Colonic mucosa (tissue), 4 donors: ENCODE results near the gene GRAMD2B. TPM values are rescaled to one million over a fixed set of nuclear protein-coding genes. Genes with fewer than 3 reads are reported as not detected.

Experiments used
- DNase-seq: peaks from one replicate; pipeline ENCODE4 v3.0.0-alpha.2; 2020
- H3K27ac ChIP-seq: fragments of 200-600 bp; one replicate; pipeline ENCODE4 v1.8.0; 2021
- H3K27me3 ChIP-seq: fragments of 200-600 bp; one replicate; pipeline ENCODE4 v1.8.0; 2021
- H3K36me3 ChIP-seq: fragments of 200-600 bp; one replicate; pipeline ENCODE4 v1.8.0; 2021
- H3K4me1 ChIP-seq: fragments of 200-600 bp; one replicate; pipeline ENCODE4 v1.8.0; 2021; ENCODE audit warnings: mild to moderate bottlenecking
- H3K4me3 ChIP-seq: fragments of 200-600 bp; one replicate; pipeline ENCODE4 v1.8.0; 2021
- H3K9ac ChIP-seq, 2 donors: one replicate each; pipeline ENCODE4 v1.7.0; 2013; ENCODE audit warnings: control low read depth in 2 of 2, low read depth in 2 of 2, low read length in 2 of 2
- H3K9me3 ChIP-seq: fragments of 200-600 bp; one replicate; pipeline ENCODE4 v1.8.0; 2021
- intact Hi-C: fragments of 100-400 bp; cut with DNase I; formaldehyde crosslinking; loops from one replicate; pipeline ENCODE4 v1.14.1; 2022
- total RNA-seq, 2 donors: library from RNA; stranded (reverse); fragmentation: NEBNext Ultra II Directional in 1 of 2; extraction: Animal tissue kit (Norgen Biotek cat#: 25700) in 1 of 2; gene quantifications; one replicate each; pipeline ENCODE4 v1.2.1, GENCODE V29; 2021
- TF ChIP-seq, protein P1 (sequence below): fragments of 200-600 bp; IDR thresholded peaks from one replicate; pipeline ENCODE4 v1.8.0; 2022; ENCODE audit warnings: antibody characterized with exemption, mild to moderate bottlenecking
- donor health status: healthy.
- donor health status: DM: no; HTN: no; CAD: no.
- donor health status: DM: no; HTN: no; CAD: no.

Gene GRAMD2B
- total RNA-seq, 2 donors from 2014 or later, result 30.9 to 60.4 TPM

DNA sequence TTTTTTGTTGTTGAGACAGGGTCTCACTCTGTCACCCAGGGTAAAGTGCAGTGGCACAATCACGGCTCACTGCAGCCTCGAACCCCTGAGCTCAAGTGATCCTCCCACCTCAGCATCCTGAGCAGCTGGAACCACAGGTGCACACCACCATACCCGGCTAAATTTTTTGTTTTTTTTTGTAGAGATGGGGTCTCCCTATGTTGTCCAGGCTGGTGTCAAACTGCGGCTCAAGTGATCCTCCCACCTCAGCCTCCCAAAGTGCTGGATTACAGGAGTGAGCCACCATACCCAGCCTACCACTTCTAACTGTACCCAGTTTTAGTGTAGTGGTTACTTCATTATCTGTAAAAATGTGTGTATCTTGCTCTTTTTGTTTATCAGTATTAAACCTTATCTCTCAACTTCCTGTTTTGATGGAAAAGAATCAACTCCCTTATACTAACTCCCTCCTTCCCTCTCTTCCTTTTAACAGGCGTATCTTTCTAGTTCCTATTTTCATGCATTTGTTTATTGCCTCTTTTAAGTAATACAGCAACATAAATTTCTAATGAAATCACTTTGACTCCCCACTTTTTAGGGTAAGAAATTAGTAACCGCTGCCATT lies 33.1 kb downstream of the GRAMD2B start:
- no peaks in the 10 kb centered on the region for H3K36me3 ChIP-seq
- no peak overlapping the region for H3K9ac ChIP-seq
- no peaks in the 10 kb centered on the region for H3K4me1 ChIP-seq
- no peaks in the 10 kb centered on the region for H3K27me3 ChIP-seq
- H3K27ac ChIP-seq, result no peak overlapping the region
- intact Hi-C loops, result no loop called here
- TF ChIP-seq, protein P1, sequence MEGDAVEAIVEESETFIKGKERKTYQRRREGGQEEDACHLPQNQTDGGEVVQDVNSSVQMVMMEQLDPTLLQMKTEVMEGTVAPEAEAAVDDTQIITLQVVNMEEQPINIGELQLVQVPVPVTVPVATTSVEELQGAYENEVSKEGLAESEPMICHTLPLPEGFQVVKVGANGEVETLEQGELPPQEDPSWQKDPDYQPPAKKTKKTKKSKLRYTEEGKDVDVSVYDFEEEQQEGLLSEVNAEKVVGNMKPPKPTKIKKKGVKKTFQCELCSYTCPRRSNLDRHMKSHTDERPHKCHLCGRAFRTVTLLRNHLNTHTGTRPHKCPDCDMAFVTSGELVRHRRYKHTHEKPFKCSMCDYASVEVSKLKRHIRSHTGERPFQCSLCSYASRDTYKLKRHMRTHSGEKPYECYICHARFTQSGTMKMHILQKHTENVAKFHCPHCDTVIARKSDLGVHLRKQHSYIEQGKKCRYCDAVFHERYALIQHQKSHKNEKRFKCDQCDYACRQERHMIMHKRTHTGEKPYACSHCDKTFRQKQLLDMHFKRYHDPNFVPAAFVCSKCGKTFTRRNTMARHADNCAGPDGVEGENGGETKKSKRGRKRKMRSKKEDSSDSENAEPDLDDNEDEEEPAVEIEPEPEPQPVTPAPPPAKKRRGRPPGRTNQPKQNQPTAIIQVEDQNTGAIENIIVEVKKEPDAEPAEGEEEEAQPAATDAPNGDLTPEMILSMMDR, result no peak
- H3K9me3 ChIP-seq, result no peaks in the 10 kb centered on the region
- DNase-seq, result no peak
- H3K4me3 ChIP-seq, result no peak overlapping the region

DNA sequence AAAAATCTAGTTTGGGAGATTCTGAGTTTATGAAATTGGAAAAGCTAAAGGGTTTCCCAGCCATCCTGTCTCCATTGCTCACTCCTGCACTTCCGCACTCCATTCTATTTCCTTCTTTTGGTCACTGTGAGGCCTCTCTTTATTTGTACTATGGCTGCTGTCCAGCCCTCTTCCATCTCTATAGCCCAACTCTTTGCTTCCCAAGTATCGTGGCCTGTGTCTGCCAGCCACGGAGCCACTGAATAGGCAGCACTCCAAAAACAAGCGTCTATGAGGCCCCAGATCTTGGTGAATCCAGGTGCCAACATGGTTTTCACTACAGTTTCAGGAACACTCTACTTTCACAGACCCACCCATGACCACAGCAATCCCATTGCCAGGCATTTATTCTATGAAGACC lies 37.2 kb downstream of the GRAMD2B start:
- H3K36me3 ChIP-seq, result no peaks in the 10 kb centered on the region
- no peak overlapping the region for H3K4me3 ChIP-seq
- H3K4me1 ChIP-seq, result peaks cover 7% of the 10 kb centered on the region
- TF ChIP-seq, protein P1, result no peak
- H3K9ac ChIP-seq, result no peak overlapping the region
- H3K27me3 ChIP-seq, result no peaks in the 10 kb centered on the region
- DNase-seq, result no peak
- no peaks in the 10 kb centered on the region for H3K9me3 ChIP-seq
- no peak overlapping the region for H3K27ac ChIP-seq
- intact Hi-C loops, result no loop called here

DNA sequence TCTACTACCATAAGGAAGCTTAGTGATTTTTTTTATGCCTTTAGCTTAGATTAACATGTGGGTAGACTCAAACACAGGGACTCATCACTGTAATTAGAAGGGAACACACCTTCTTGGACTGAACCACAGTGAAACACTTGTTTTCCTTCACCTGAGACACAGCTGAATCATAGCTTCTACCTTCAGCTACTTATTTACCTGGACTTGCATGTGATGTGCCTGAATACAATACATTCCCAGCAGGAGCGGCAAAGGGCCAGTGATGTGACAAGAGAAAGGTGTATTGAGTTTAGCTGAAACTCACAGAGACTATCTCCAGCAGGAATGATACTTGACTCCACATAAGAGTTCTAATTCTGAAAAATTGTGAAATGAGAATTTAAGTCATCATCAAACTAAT lies 37.8 kb downstream of the GRAMD2B start:
- no peaks in the 10 kb centered on the region for H3K27me3 ChIP-seq
- TF ChIP-seq, protein P1, result no peak
- no peaks in the 10 kb centered on the region for H3K9me3 ChIP-seq
- no peak overlapping the region for H3K9ac ChIP-seq
- intact Hi-C loops, result no loop called here
- H3K27ac ChIP-seq, result no peak overlapping the region
- H3K4me3 ChIP-seq, result no peak overlapping the region
- H3K4me1 ChIP-seq, result peaks cover 7% of the 10 kb centered on the region
- H3K36me3 ChIP-seq, result no peaks in the 10 kb centered on the region
- no peak for DNase-seq

DNA sequence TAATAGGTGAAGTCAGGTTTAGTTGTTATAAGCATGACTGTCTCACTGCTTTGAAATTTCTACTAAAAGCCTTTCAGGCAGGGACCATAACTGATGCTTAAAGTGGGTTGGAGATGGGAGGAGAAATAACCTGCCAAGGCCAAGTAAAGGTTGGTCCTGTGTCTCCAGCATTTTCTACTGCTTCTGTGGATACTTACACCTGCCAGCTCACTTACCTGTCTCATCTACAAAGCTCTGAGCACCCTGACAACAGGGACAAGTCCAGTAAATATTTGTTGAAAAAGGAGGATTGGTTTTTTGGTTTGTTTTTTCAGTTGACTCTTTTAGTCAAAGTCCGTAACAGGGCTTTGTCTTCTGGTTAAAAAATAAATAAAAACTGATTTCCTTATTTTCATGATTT lies 38.6 kb downstream of the GRAMD2B start:
- no peaks in the 10 kb centered on the region for H3K9me3 ChIP-seq
- intact Hi-C loops, result no loop called here
- no peak overlapping the region for H3K9ac ChIP-seq
- H3K27ac ChIP-seq, result no peak overlapping the region
- TF ChIP-seq, protein P1, result no peak
- H3K4me3 ChIP-seq, result no peak overlapping the region
- no peak for DNase-seq
- no peaks in the 10 kb centered on the region for H3K36me3 ChIP-seq
- H3K4me1 ChIP-seq, result peaks cover 7% of the 10 kb centered on the region
- H3K27me3 ChIP-seq, result no peaks in the 10 kb centered on the region

DNA sequence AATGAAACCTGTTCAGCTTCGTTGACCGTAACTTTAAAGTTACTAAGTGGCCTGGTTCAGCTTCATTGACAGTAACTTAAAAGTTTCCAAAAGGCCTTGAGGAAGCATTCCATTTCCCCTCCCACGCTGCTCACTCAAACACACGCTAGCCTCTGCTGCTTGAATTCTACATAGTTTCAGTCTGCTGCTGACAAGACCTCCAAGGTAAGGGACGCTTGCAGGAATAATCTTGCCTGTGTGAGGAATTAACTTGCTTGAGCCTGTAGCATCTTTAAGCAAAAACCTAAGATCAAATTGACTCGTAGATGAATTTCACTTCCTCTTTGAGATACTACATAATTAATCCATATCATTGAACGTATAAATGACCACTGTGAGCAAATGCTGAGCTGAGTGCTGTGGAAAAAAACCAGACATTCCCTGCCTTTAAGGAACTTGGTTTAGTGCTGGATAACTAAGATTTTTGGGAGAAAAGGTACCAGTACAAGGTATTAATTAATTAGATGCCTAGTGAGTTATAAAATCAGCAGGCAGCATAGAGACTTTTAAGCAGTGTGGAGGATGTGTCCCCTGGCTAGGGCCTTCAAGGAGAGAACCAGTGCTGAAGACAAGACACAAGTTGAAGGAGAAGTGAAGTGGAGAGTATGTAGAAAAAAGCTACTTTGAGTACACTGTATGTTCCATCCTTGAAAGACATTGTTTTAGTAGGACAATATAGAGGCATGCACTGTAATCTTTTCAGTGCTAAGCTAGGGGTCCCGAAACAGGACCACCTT lies 39.2 kb downstream of the GRAMD2B start:
- DNase-seq, result no peak
- intact Hi-C loops, result no loop called here
- no peaks in the 10 kb centered on the region for H3K9me3 ChIP-seq
- H3K9ac ChIP-seq, result no peak overlapping the region
- no peak overlapping the region for H3K4me3 ChIP-seq
- H3K36me3 ChIP-seq, result no peaks in the 10 kb centered on the region
- no peaks in the 10 kb centered on the region for H3K27me3 ChIP-seq
- TF ChIP-seq, protein P1, result no peak
- no peak overlapping the region for H3K27ac ChIP-seq
- H3K4me1 ChIP-seq, result peaks cover 7% of the 10 kb centered on the region
